HG03460 (cell line): Measurements from ENCODE around the gene ELOVL1.
"Not testable (repeated sequence)": the region's sequence is repeated elsewhere in the genome, so short reads cannot be mapped to it uniquely, and the experiment has no call there.

Source experiments
- ATAC-seq: cut with Tn5 transposase; IDR thresholded peaks from one replicate; pipeline ENCODE4 v1.9.1; 2021; ENCODE audit not compliant: unreplicated experiment

The ELOVL1 gene

DNA sequence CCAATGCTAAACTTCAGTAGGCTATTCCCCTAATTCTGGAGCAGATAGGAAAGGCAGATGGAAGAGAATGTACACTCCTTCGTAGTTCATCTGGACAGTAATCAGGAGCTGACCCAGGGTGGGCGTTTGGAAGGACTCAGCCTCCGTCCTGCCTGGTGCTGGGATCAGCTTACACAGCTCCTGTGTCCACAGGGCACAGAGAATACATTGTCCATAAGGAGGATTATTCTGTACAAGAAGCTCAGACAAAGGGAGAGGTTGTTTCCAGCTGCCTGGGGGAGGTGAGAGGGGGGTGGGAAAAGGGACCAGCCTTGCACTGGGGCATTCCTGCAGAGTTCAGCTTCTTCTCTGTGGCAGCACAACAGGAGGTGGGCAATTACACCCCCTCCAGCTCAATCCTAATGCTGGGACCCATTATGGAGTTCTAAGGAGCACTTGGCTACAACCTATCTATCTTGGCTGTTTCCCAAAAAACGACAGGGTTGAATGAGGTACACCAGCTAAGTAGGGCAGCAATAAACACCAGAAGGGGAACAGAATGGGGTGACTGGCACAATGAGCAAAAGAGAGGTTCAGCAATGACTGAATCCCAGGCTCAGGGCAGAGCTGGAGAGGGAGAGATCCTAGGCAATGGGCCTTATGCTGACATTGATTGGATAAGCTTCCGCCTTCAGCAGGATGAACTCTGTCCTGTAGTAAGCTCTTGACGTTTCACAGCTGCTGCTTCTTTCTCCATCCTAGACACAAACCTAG lies 14.4 kb upstream of the ELOVL1 start:
- no peak for ATAC-seq

DNA sequence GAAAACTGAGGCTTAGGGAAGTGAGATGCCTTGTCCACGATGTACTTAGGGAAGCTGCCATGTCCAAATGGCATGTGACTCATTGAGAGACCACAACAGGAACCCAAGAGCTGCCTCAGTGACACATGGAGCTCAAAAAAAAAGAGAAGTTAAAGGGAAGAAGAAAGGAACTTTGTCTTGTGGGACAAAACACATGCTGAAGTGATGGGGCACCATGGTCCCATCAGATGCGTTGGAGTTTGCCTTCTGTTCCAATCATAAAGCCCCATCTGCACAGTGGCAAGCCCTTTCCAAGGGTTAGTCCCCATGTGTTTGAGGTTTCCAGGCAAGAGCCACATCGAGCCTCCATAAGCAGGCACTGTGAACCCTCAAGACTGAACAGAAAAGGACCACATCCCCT lies 13.8 kb upstream of the ELOVL1 start:
- no peak for ATAC-seq

DNA sequence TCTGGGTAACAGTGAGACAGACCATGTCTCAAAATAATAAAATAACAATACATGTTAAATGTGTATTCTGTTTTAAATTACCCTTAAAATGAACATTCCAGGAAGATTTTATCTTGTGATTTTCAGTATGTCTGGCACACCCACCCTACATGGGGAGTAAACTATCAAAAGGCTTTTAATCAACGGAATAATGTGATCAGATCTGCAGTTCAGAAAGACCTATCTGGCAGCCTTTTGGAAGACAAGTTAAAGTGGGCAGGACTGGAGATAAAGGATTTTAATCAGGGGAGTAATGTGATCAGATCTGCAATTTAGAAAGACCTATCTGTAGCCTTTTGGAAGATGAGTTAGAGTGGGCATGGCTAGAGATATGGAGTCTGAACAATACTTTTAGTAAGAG lies 11.7 kb upstream of the ELOVL1 start:
- no peak for ATAC-seq

DNA sequence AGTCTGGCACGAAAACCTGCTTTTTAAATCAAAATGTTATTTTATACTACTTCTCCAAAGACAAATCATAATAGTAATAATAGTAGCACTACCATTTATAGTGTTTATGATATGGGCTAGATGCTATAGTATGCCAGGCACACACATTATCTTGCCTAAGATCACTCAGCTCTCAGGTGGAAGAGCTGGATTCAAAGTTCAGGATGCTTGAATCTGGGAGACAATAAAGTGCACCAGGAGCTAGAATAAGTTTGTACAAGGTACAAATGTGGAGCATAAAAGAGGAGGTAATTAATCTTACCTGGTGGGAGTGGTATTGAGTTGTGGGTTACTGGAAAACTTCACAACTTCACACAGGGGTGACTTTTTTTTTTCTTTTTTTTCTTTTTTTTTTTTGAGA lies 10.0 kb upstream of the ELOVL1 start:
- ATAC-seq: no peak

GRCh38 chr1:43376723-43377235 lies 9.0 kb upstream of the ELOVL1 start:
- no peak for ATAC-seq

DNA sequence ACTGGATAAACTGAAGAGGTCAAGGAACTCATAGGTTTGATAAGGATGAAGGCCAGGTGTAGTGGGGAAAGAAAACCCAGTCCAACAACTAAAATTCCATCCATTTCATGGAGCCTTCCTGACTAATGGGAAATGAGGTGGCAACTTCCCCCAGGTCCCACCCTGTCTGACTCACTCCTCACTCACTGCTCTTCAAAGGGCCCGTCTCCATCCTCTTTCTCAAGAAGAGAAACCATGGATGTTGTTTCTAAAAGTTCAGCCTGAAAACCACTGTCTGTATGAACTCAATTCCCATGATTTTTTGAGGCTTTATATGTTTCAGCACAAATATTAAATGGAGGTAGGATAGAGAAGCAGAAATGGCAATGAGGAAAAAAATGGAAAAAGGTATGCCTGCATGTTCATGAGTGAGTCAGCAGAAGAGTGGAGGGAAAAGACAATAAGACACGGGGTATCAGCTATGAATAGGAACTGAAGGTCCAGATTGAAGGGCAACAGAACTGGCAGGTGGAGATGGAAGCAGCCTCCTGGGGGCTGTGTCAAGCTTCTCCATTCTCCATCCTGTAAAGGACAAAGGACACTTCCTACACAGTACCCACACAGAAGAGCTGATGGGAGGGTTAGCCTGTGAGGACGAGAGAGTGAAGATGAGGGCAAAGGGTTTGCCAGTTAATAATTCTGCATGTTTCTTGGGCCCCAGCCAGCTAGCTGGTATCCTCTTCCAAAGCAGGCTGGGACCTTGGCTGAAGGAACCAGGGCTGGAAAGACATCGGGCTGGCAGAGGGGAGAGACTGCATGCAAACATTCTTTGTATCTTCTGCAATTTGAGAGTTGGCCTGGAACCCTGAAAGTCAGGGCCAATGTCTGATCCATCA lies 5.5 kb upstream of the ELOVL1 start:
- no peak for ATAC-seq

DNA sequence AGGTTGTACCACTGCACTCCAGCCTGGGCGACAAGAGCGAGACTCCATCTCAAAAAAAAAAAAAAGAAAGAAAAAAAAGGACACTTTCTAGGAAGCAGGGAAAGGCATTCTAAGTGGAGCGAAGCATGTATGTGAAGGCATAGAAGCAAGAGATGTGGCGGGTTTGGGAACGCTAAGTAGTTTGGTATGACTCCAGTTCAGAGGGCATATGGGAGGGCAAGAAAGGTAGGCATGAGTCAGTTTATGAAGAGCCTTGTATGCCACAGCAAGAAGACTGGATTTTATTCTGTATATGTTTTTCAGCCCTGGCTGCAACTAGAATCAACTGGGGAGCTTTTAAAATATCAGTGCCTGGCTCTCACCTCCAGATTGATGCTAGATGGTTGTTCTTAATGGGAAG lies 4.4 kb upstream of the ELOVL1 start:
- ATAC-seq: no peak

DNA sequence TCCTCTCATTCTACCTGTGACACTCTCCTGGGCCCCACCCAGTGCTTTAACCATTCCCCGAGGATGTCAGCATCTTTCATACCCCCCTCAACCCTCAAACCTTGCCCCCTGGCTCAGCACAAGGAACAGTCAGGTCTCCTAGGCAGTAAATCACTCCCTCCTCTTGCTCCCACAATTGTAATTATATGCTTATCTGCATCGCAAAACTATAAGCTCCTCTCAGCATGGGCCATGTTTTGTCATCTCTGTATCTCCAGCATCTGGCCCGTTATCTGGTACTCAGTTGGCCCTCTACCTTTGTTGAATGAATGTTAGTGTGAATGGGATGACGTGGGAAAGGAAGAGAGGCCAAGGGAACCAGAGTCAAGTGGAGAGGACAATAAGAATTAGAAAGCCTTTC lies 2.8 kb upstream of the ELOVL1 start:
- ATAC-seq: no peak

- not testable (repeated sequence) for ATAC-seq
These were observed 2.0 kb upstream of the ELOVL1 start for GRCh38 chr1:43369779-43370178.

DNA sequence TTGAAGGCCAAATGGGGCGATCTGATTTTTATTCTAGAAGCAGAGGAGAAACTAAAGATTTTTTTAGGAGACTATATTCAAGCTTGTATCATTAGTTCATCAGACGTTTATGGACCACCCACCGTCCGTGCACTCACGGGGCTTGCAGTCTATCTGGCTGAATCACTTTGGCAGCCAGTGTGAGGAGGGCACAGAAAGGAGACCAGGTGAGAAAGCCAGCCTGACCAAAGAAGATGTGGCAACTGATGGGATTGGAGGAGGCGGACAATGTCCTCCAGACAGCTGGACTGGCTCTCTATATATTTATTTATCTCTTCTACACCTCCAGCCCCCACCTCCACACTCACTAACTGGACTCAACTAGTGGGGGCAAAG lies 822 bp upstream of the ELOVL1 start:
- ATAC-seq: no peak

- peak; percentile 32 for ATAC-seq
These were observed 546 bp downstream of the ELOVL1 start for GRCh38 chr1:43367026-43367903.

GRCh38 chr1:43366601-43367025 lies 1.2 kb downstream of the ELOVL1 start:
- no peak for ATAC-seq

GRCh38 chr1:43366179-43366578 lies 1.6 kb downstream of the ELOVL1 start:
- no peak for ATAC-seq

- no peak for ATAC-seq
These were observed 2.1 kb downstream of the ELOVL1 start for GRCh38 chr1:43365678-43366077.

- ATAC-seq: no peak
These were observed 3.8 kb downstream of the ELOVL1 start for GRCh38 chr1:43363935-43364525.

- no peak for ATAC-seq
These were observed 4.4 kb downstream of the ELOVL1 start for GRCh38 chr1:43363283-43363934.

DNA sequence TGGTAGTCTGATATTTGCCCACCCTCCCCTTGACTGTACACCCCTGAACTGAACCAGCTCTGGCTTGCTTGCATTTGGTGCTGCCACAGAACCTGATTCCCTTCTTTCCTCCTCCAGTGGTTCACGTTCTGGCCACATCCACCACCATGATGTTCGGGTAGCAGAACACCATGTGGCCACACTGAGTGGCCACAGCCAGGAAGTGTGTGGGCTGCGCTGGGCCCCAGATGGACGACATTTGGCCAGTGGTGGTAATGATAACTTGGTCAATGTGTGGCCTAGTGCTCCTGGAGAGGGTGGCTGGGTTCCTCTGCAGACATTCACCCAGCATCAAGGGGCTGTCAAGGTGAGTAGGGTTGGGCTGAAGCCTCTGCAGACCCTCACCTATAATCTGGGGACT lies 7.2 kb downstream of the ELOVL1 start:
- ATAC-seq: no peak

- no peak for ATAC-seq
These were observed 8.1 kb downstream of the ELOVL1 start for GRCh38 chr1:43359696-43360095.

- ATAC-seq: peak; percentile 96
These were observed 8.8 kb downstream of the ELOVL1 start, which contains the start of gene CDC20 for GRCh38 chr1:43358746-43359693. CDC20 (plus strand) TSS chr1:43358981; CDS start chr1:43359216, 235 bp downstream.
